SK-N-SH treated with all-trans-retinoic acid at 6 μM for 48 hours (cell line): ENCODE results near the gene OR2T11.
"Not testable (repeated sequence)": the region's sequence is repeated elsewhere in the genome, so short reads cannot be mapped to it uniquely, and the experiment has no call there.

Source experiments
- OSR1 ChIP-seq: fragments of 250-450 bp; sonication (Bioruptor Pico); IDR thresholded peaks from 2 replicates; pipeline ENCODE4 v1.8.0; 2022; ENCODE audit warnings: moderate library complexity, mild to moderate bottlenecking, inconsistent platforms
- PATZ1 ChIP-seq: fragments of 250-450 bp; sonication (Bioruptor Pico); IDR thresholded peaks from 2 replicates; pipeline ENCODE4 v1.8.0; 2020; ENCODE audit warnings: mild to moderate bottlenecking, moderate library complexity, borderline replicate concordance
- TSHZ2 ChIP-seq: fragments of 250-450 bp; sonication (Bioruptor Pico); IDR thresholded peaks from 2 replicates; pipeline ENCODE4 v1.5.0; 2020; ENCODE audit warnings: mild to moderate bottlenecking, moderate library complexity
- ZFP3 ChIP-seq: fragments of 250-450 bp; sonication (Bioruptor Pico); IDR thresholded peaks from 2 replicates; pipeline ENCODE4 v1.5.0; 2020; ENCODE audit warnings: mild to moderate bottlenecking, moderate library complexity

GRCh38 chr1:248663453-248664328 lies 28.8 kb upstream of the OR2T11 start:
- not testable (repeated sequence) for TF ChIP-seq PATZ1 (CRISPR knock-in tag); ZFP3; TSHZ2 (CRISPR knock-in tag); OSR1 (CRISPR knock-in tag)
